ENCODE data around the gene SRGN.

The SRGN gene

GRCh38 chr10:69061305-69062161 lies 26.4 kb upstream of the SRGN start:
- DNase-seq (ENCODE audit: low spot score): peak; percentile 85

GRCh38 chr10:69062901-69063300 lies 25.0 kb upstream of the SRGN start:
- no peak for DNase-seq (ENCODE audit: low spot score)

DNA sequence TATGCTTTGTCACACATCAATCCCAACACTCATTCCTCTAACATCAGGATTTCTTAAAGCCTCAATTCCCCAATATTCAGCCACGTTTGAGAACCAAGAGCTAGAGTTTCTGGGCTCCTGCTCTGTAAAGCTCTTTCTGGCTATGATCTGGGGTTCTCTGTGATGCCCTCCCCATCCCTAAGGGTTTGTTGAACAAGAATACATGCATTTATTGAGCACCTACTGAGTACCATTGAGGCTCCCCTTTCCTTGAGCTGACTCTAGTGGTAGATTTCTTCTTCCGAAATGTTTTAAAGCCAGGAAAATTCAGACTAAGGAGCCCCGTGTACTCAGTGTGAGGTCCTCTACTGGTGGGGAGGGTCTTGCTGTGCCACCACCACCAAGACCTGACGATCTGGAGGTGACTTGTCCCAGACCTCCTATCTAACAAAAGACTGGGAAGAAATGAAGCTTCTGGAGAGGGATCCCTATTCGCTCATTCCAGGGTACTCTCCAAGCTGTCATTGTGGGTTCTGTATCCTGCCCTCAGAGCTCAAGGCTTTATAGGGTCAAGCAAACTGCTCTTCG lies 23.1 kb upstream of the SRGN start:
- DNase-seq (ENCODE audit: low spot score): no peak

DNA sequence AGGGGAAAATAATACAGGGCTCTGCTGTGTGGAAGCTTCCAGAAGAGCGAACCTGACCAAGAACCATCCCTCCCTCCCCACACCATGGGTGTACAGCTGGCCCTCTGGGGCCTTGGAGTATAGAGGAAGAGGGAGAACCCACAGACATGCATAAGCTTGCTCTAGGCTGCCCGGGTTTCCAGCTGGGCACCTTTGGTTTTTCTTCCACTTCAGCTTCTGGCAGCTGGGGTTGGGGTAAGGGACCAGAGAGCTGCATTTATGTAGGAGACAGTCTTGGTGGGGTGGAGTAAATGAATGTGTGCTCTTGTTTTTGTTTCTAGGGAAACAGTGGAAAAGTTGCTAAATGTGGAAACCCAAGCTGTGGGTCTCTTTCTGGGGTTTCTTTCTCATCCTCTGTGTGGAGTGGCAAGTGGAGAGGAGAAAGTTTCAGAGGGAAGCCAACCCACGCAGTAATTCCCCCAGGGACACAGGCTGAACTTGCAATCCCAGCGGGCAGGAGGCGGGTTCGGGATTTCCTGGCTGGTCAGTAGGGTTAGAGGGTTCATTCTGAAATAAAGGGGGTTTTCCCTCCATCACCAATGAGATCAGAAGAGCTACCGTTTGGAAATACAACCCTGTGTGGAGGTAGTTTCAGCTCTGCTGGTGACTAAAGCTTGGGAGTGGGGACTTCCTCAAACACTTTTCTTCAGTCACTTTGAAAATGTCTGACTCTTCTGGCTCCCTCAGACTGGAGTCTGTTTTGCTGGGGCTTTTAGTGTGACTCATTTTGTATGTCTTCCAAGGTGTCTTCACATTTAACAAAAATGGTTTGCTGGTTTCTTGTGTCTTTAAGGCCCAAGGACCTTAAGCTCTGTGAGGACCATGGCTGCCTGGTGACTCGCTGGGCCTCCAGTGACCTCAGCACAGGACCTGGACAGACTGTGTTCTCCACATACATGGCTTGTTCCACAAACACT lies 22.2 kb upstream of the SRGN start:
- DNase-seq (ENCODE audit: low spot score): no peak

GRCh38 chr10:69067189-69067588 lies 20.7 kb upstream of the SRGN start:
- no peak for DNase-seq (ENCODE audit: low spot score)

DNA sequence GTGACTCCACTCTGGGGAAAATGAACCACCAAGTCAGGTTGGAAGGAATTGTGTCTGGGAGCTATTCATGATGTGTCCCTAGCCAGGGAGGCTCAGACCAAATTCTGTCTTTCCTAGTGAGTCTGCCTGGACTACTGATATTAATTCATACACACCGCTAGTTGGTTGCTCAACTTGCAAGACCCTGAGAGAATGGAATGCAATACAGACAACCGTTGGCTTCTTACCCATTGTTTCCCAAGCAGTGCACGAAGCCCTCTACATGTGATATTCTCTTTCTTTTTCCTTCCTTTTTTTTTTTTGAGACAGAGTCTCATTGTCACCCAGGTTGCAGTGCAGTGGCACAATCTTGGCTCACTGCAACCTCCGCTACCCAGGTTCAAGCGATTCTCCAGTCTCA lies 19.4 kb upstream of the SRGN start:
- no peak for DNase-seq (ENCODE audit: low spot score)

- DNase-seq (ENCODE audit: low spot score): no peak
Measured at GRCh38 chr10:69069090-69070042, 18.5 kb upstream of the SRGN start.

GRCh38 chr10:69070951-69071350 lies 17.0 kb upstream of the SRGN start:
- DNase-seq (ENCODE audit: low spot score): no peak

- DNase-seq (ENCODE audit: low spot score): no peak
Measured at GRCh38 chr10:69071610-69072009, 16.3 kb upstream of the SRGN start.

DNA sequence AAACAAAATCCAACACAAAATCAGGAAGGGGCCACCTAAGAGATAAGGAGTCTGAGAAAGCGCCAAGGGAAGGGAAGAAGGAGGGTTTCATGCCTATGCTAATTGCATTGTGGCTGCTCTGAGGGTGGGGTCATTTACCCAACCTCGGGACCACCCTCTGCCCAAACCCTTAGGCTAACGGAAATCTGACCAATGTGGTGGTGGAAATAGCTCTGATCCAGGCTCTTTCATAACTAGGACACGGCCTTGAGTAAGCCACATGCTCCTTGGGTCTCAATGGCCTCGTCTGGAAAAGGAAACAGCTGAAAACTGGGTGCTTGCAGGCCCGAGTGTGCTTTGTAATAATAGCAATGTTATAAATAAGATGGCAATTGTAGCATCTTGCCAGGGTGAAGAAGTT lies 14.9 kb upstream of the SRGN start:
- no peak for DNase-seq (ENCODE audit: low spot score)

- DNase-seq (ENCODE audit: low spot score): no peak
Measured at GRCh38 chr10:69073736-69074364, 14.1 kb upstream of the SRGN start.

DNA sequence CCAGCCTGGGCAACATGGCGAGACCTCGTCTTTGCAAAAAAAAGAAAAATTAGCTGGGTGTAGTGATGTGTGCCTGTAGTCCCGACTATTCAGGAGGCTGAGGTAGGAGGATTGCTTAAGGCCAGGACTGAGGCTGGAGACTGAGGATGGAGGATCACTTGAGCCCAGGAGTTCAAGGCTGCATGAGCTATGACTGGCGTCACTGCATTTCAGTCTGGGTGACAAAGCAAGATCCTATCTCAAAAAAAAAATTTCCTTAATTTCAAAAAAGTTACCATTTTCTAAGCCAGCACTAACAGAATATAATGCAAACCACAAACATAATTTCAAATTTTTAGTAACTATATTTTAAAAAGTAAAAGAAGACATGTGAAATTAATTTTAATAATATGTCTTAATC lies 13.4 kb upstream of the SRGN start:
- no peak for DNase-seq (ENCODE audit: low spot score)

DNA sequence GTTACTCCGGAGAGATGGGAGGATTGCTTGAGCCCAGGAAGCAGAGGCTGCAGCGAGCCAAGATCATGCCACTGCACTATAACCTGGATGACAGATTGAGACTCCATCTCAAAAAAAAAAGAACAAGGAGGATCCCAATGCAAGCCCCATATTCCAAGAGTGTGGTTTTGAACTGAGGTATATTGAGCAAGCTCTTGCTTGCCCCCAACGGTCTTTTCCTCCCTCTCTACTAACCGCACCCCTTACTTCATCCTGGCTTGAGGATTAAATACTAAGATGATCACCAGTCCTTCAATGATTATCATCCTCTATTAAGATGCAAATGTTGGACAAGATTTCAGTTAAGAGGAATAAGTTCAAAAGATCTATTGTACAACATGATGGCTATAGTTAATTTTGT lies 12.5 kb upstream of the SRGN start:
- no peak for DNase-seq (ENCODE audit: low spot score)

DNA sequence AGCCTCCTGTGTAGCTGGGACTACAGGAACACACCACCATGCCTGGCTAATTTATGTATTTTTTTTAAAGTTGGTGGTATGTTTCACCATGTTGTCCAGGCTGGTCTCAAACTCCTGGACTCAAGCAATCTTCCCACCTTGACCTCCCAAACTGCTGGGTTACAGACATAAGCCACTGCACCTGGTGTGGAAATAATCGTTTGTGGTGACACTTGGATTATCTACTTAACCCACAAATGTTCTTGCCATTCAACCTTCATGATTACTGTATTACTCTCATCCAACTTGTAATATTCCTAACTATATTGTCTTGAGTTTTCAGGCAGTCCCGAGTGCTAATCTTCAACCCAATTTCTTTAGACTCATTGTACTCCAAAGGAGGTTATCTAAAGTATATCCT lies 9.6 kb upstream of the SRGN start:
- DNase-seq (ENCODE audit: low spot score): no peak

DNA sequence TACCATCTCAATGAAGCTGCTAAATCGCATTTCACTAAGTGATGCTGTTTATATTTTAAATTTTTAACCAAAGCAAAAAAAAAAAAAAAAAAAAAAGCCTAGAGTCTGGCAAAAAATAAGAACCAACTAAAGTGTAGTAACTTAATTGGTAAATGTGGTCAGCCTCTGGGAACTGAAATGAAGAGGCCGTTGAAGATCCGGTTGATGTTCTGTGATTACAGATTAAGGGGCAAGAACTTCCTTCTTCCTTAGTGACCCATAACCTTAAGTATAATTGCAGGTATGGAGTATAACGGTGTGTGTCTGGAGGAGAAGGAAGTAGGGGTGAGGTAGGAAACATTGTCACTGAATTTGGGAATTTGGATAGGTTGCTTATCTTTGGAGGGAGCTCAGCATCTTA lies 7.7 kb upstream of the SRGN start:
- DNase-seq (ENCODE audit: low spot score): no peak

DNA sequence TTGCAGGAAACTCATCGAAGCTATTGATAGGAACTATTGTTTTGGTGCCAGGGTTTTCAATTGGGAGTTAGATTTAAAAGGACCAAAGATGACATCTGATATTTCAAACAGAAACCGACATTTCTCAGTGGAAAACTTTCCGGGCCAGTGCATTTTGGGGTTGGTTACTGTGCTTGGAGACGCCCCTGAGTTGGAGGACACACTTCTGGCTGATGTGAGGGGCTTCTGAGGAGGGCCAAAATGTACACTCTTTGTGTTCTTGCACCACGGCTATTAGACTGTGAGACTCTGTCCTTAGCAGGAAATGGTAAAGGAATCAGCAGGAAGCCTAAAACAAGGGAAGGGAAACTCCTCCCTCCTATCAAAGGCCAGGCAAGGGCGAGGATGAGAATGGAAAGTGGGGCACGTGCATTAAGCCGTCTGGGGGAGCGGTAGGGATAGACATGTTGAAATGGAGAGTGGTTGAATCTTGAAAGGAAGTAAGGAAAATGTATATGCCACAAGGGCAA lies 1.8 kb upstream of the SRGN start:
- DNase-seq (ENCODE audit: low spot score): no peak

- no peak for DNase-seq (ENCODE audit: low spot score)
Measured at GRCh38 chr10:69088471-69088769, 517 bp downstream of the SRGN start.

DNA sequence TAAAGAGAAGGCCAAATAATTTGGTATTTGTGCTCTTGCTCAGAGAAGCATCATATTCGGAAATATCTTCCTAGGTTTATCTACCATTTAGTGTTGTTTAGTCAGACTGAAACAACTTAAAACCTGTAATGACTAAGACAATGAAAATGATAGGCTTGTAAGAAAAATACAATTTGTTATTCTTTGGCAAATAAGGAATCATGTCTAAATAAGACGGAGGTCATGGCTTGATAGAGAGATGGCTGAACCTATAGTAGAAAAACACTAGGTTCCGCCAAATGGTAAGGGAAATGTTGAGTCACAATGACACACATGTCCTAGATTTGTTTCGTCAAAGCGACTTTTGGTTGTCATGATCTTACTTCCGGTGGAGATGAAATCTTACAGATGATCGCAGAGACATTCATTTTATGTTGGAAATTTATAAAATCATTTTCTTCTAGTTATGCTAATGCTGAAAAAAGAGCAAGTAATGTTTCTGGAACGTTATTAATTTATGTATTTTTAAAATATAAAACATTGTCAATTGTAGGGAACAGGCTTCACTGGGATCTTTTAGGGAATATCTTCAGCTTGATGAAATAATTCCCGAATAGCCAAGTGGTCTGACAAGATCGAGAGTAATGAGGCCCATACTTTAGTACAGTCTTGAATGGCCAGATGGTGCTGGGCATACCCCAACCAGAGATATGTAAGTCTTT lies 1.0 kb downstream of the SRGN start:
- DNase-seq (ENCODE audit: low spot score): no peak

GRCh38 chr10:69089638-69090599 lies 2.0 kb downstream of the SRGN start:
- no peak for DNase-seq (ENCODE audit: low spot score)
